MM.1S (cell line): ENCODE data around the gene DDC.

ENCODE experiments used
- CTCF ChIP-seq: fragments of 300-600 bp; sonication (generic); IDR thresholded peaks from 2 replicates; pipeline ENCODE4 v1.5.1; 2016; ENCODE audit warnings: antibody characterized with exemption, low read length, mixed read lengths
- EZH2 ChIP-seq: fragments of 300-600 bp; sonication (generic); optimal IDR thresholded peaks from 2 replicates; pipeline ENCODE3; 2017; ENCODE audit warnings: low read depth, mild to moderate bottlenecking, antibody characterized with exemption, low read length, mixed read lengths
- EZH2phosphoT487 ChIP-seq: fragments of 300-600 bp; sonication (generic); IDR thresholded peaks from 2 replicates; pipeline ENCODE4 v1.6.1; 2018; ENCODE audit warnings: antibody characterized with exemption, low read length

DNA sequence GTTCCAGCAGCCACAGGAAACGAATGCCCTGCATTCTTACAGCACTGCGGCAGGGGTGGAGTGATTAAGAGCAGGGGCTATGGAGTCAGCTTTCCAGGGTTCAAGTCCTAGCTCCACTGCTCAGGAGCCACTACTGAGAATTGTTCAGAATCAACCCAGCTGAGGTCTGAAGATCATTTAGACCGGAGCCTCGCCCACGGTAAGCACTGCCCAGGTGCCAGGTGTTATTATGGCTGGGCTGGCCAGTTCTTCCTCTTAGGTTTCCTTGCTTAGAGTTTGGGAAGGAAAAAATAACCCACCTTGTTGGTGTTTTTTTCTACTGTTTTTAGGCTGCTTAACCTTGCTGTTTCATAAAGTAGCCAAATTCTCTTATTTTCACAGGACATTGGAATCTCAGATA lies 110.2 kb downstream of the DDC start:
- TF ChIP-seq CTCF (no peak), EZH2phosphoT487 (no peak), EZH2 (no peak)
